Subcutaneous abdominal adipose tissue (tissue), 5 donors: ENCODE measurements around the gene RAP1GDS1.
"Not testable (repeated sequence)": the region's sequence is repeated elsewhere in the genome, so short reads cannot be mapped to it uniquely, and the experiment has no call there.

Source experiments
- H3K27ac ChIP-seq: one replicate; pipeline ENCODE4 v1.7.0; 2013; ENCODE audit warnings: low read depth, mild to moderate bottlenecking, inconsistent platforms, low read length, moderate library complexity
- H3K27me3 ChIP-seq, 5 donors: one replicate each; pipeline ENCODE4 v1.7.0; 2013; ENCODE audit warnings: low read length in 5 of 5, inconsistent platforms in 1 of 5; ENCODE audit not compliant: control insufficient read depth in 5 of 5, insufficient read depth in 4 of 5
- H3K36me3 ChIP-seq, 5 donors: one replicate each; pipeline ENCODE4 v1.7.0; 2013; ENCODE audit warnings: low read length in 5 of 5; ENCODE audit not compliant: control insufficient read depth in 5 of 5, insufficient read depth in 5 of 5
- H3K4me1 ChIP-seq, 5 donors: one replicate each; pipeline ENCODE4 v1.7.0; 2013; ENCODE audit warnings: low read length in 5 of 5, mild to moderate bottlenecking in 3 of 5, moderate library complexity in 1 of 5; ENCODE audit not compliant: control insufficient read depth in 5 of 5, insufficient read depth in 5 of 5
- H3K4me3 ChIP-seq, 5 donors: one replicate each; pipeline ENCODE4 v1.7.0; 2013; ENCODE audit warnings: low read length in 5 of 5, low read depth in 1 of 5
- H3K9ac ChIP-seq, 5 donors: one replicate each; pipeline ENCODE4 v1.7.0; 2013; ENCODE audit warnings: low read length in 5 of 5, mild to moderate bottlenecking in 4 of 5, moderate library complexity in 3 of 5
- H3K9me3 ChIP-seq, 5 donors: one replicate each; pipeline ENCODE4 v1.7.0; 2013; ENCODE audit warnings: low read length in 5 of 5; ENCODE audit not compliant: control insufficient read depth in 5 of 5
- donor health status: healthy.
- donor health status: healthy.
- donor health status: healthy.
- donor health status: healthy.
- donor health status: healthy.

Gene RAP1GDS1

GRCh38 chr4:98368000-98368399 lies 106.8 kb downstream of the RAP1GDS1 start:
- not testable (repeated sequence) for H3K27ac ChIP-seq, H3K27me3 ChIP-seq, H3K4me3 ChIP-seq, H3K9ac ChIP-seq, H3K4me1 ChIP-seq
- Histone ChIP-seq H3K36me3 (peaks cover 0 to 16% (median 3%) of the 10 kb centered on the region in 5 donors), H3K9me3 (peaks cover 0 to 23% (median 8%) of the 10 kb centered on the region in 5 donors)

GRCh38 chr4:98369322-98369721 lies 108.1 kb downstream of the RAP1GDS1 start:
- H3K4me1 ChIP-seq = no peaks in the 10 kb centered on the region
- peaks cover 0 to 17% (median 3%) of the 10 kb centered on the region in 5 donors for H3K36me3 ChIP-seq
- H3K4me3 ChIP-seq = no peak overlapping the region
- H3K9ac ChIP-seq = no peak overlapping the region
- no peak overlapping the region for H3K27ac ChIP-seq
- H3K27me3 ChIP-seq = no peaks in the 10 kb centered on the region
- H3K9me3 ChIP-seq = peaks cover 0 to 23% (median 8%) of the 10 kb centered on the region in 5 donors

GRCh38 chr4:98374643-98375042 lies 113.5 kb downstream of the RAP1GDS1 start:
- peaks cover 0 to 1% (median 0%) of the 10 kb centered on the region in 5 donors for H3K9me3 ChIP-seq
- no peak overlapping the region for H3K9ac ChIP-seq
- H3K36me3 ChIP-seq = peaks cover 0 to 14% (median 3%) of the 10 kb centered on the region in 5 donors
- H3K4me1 ChIP-seq = no peaks in the 10 kb centered on the region
- H3K27ac ChIP-seq = no peak overlapping the region
- H3K4me3 ChIP-seq = no peak overlapping the region
- no peaks in the 10 kb centered on the region for H3K27me3 ChIP-seq

- Histone ChIP-seq H3K9ac (no peak overlapping the region), H3K4me3 (no peak overlapping the region), H3K4me1 (no peaks in the 10 kb centered on the region), H3K9me3 (no peaks in the 10 kb centered on the region), H3K27ac (no peak overlapping the region), H3K36me3 (peaks cover 0 to 10% (median 0%) of the 10 kb centered on the region in 5 donors), H3K27me3 (no peaks in the 10 kb centered on the region)
These were observed 116.4 kb downstream of the RAP1GDS1 start for GRCh38 chr4:98377559-98377958.

GRCh38 chr4:98381306-98381705 lies 120.1 kb downstream of the RAP1GDS1 start:
- Histone ChIP-seq H3K9ac (no peak overlapping the region), H3K36me3 (no peaks in the 10 kb centered on the region), H3K4me3 (no peak overlapping the region), H3K27ac (no peak overlapping the region), H3K9me3 (no peaks in the 10 kb centered on the region), H3K27me3 (no peaks in the 10 kb centered on the region), H3K4me1 (no peaks in the 10 kb centered on the region)

- Histone ChIP-seq H3K27me3 (no peaks in the 10 kb centered on the region), H3K36me3 (no peaks in the 10 kb centered on the region), H3K9me3 (no peaks in the 10 kb centered on the region), H3K9ac (no peak overlapping the region), H3K4me3 (no peak overlapping the region), H3K27ac (no peak overlapping the region), H3K4me1 (no peaks in the 10 kb centered on the region)
These were observed 122.4 kb downstream of the RAP1GDS1 start for GRCh38 chr4:98383431-98384106.

- H3K9me3 ChIP-seq = no peaks in the 10 kb centered on the region
- no peaks in the 10 kb centered on the region for H3K27me3 ChIP-seq
- H3K9ac ChIP-seq = no peak overlapping the region
- H3K4me1 ChIP-seq = no peaks in the 10 kb centered on the region
- H3K4me3 ChIP-seq = no peak overlapping the region
- H3K36me3 ChIP-seq = no peaks in the 10 kb centered on the region
- no peak overlapping the region for H3K27ac ChIP-seq
These were observed 124.6 kb downstream of the RAP1GDS1 start for GRCh38 chr4:98385831-98386230.

- Histone ChIP-seq H3K36me3 (peaks cover 0 to under 1% (median 0%) of the 10 kb centered on the region in 5 donors), H3K27me3 (no peaks in the 10 kb centered on the region), H3K4me1 (no peaks in the 10 kb centered on the region), H3K9ac (no peak overlapping the region), H3K27ac (no peak overlapping the region), H3K4me3 (no peak overlapping the region), H3K9me3 (no peaks in the 10 kb centered on the region)
These were observed 126.3 kb downstream of the RAP1GDS1 start for GRCh38 chr4:98387345-98388026.

- H3K4me3 ChIP-seq = no peak overlapping the region
- no peaks in the 10 kb centered on the region for H3K9me3 ChIP-seq
- no peaks in the 10 kb centered on the region for H3K27me3 ChIP-seq
- H3K9ac ChIP-seq = no peak overlapping the region
- no peak overlapping the region for H3K27ac ChIP-seq
- no peaks in the 10 kb centered on the region for H3K4me1 ChIP-seq
- peaks cover 0 to 17% (median 8%) of the 10 kb centered on the region in 5 donors for H3K36me3 ChIP-seq
These were observed 132.9 kb downstream of the RAP1GDS1 start for GRCh38 chr4:98394134-98394533.

- no peak overlapping the region for H3K9ac ChIP-seq
- H3K4me3 ChIP-seq = no peak overlapping the region
- H3K4me1 ChIP-seq = no peaks in the 10 kb centered on the region
- no peak overlapping the region for H3K27ac ChIP-seq
- H3K36me3 ChIP-seq = peaks cover 0 to 17% (median 3%) of the 10 kb centered on the region in 5 donors
- no peaks in the 10 kb centered on the region for H3K27me3 ChIP-seq
- no peaks in the 10 kb centered on the region for H3K9me3 ChIP-seq
These were observed 138.7 kb downstream of the RAP1GDS1 start for GRCh38 chr4:98399915-98400314.
